Hematopoietic multipotent progenitor cell treated with erythropoietin and hydrocortisone succinate and interleukin-3 and kit ligand, for 15 days (in vitro differentiated cells): ENCODE results near the gene RTF1.

Source experiments
- DNase-seq: peaks from one replicate; pipeline ENCODE4 v3.0.0-alpha.2; 2015; ENCODE audit warnings: low spot score

Gene RTF1

GRCh38 chr15:41506796-41507341 lies 90.0 kb downstream of the RTF1 start:
- no peak for DNase-seq

DNA sequence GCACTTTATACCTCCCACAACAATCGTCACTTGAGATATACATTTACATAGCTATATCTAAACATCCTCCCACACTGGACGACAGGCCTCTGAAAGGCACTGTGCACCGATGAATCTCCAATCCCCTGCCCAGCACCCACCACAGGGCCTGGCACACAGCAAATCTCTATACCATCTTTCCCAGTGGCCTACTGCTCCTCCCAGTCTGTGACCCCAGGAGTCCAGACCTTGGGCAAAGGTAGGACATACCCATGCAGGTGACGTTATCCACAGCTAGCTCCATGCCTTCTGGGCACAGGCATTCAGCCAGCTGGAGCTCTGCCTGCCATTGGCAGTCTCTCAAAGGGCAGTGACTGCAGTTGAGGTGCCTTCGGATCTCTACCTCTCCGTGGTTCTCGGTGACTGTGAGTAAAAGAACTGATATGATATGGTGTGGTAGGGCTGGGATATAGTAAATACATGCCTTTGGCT lies 91.0 kb downstream of the RTF1 start:
- no peak for DNase-seq

GRCh38 chr15:41510728-41511127 lies 93.8 kb downstream of the RTF1 start:
- DNase-seq = no peak

DNA sequence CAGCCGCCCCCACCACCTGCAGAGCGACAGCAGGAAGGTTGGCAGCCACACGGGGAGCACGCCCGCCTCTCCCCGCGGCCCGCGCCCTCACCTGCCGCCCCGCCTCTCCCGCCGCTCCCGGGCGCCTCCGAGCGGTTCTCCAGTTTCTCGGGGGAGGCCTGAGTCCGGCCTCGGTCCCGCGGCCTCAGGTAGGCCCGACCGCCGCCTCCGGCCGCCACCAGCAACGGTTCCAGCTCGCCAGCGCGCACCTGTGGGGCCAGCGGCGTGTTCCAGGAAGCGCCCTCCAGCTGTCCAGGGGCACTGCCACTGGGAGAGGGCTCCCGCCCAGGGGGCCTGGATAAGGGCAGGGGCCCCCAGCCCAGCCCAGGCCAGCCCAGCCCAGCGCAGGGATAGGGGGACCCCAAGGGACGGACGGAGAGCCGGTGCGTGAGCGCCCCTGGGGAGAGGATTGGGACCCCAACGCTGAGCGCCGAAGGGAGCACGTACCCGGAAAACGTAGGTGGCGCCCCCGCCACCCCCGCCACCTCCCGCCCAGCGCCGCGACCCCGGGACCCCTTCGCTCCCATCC lies 94.5 kb downstream of the RTF1 start:
- DNase-seq = no peak

DNA sequence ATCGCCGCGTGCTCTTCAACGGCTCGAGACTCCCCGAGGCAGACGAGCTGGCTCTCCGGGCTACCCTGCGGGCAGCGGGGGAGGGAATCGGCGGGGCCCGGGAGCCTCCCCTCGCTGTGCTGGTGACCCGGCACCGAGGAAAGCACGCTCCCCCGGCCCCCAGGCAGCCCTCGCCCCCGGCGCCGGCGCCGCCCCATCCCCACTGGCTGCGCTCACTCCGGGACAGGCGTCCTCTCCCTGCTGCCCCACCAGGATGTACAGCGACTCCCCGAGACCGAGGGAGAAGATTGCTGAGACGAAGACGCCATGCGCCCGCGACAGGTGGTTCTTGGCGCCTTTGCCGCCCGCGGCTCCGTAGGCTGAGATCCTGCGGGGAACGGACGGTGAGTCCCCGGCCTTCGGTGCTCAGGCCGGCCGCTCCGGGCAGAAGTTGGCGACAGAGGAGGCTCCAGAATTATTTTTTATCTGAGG lies 95.0 kb downstream of the RTF1 start:
- DNase-seq = no peak

DNA sequence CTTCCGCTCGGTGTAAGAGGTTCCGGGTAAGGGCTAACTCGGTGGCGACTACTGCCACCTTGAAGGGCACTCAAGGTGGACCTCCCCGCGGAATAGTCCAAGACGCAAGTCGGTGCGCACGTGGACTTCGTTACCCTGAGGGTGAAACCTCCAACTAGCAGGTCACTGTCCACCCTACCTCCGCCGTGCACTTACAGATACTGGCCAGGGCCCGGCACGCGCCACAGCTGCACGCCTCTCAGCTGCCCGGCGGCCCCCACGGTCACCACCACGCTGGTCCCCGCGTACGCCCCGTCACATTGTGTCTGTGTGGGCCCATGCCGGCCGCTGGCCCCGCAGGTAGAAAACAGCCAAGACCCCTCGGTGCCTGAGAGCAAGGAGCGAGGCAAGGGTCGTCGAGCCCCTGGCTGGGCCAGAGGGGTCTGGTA lies 95.6 kb downstream of the RTF1 start:
- no peak for DNase-seq

DNA sequence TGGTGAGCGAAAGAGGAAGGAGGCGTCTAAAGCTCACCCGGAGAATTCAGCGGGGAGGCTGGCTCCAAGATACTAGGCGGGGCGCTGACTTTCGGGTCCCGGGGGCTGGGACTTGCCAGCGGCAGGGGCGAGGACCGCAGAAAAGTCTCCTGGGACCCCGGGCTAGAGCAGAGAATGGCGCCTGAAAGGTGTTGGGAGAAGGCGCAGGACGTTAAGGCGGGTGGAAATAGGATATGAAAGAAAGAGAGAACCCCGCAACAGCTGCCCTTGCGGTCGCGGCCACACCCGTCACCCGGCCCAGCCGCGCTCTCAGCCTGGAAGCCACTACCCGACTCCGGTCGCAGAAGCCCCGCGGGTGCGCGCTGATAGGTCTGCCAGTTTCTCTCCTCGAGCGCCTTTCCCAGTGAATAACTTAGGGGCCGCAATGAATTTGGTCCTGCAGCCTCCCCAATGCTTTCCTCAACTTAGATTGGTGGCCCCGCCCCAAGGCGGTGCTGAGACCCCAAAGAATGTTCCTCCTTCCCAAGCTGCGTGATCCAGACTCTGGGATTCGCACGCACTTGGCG lies 96.1 kb downstream of the RTF1 start:
- no peak for DNase-seq

DNA sequence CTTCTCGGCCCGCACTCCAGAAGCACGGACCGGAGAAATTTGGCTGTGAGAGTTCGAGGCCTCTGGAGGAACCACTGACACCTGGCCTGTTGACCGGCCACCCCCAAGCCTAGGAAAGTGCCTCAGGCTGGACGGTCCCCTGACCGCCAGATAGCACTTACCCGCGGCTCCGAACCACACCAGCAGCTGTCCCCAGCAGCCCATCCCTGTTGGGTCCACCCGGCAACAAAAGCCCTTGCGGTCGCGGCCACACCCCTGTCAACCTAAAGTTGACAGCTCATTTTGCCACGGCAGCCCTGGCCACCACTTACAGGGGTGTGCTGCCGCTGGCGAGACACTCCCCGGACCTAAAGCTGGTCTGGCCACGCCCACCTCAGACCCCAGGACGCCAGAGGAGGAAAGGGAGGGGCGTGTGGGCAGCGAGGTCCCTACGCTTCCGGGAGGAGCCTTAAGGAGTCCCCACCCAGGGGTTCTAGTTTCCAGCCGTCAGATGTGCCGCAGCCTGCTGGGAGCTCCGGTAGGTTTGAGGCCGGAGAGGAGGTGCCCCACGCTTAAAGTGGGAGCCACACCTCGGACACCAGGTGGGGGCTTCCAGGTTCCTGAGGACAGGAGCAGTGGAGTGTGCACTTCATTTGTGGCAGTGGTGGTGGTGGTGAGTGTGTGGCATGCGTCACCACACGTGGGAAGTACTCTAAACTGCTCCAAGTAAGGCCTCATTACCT lies 96.8 kb downstream of the RTF1 start, which contains the start of gene LTK:
Gene LTK (minus strand): TSS at position 322 of the 722 bp plus-strand sequence. CDS start 118 bp downstream, at position 204.
- no peak for DNase-seq

- no peak for DNase-seq
These were observed 101.1 kb downstream of the RTF1 start for GRCh38 chr15:41517895-41518449.

- DNase-seq = no peak
These were observed 103.7 kb downstream of the RTF1 start for GRCh38 chr15:41520636-41521035.

DNA sequence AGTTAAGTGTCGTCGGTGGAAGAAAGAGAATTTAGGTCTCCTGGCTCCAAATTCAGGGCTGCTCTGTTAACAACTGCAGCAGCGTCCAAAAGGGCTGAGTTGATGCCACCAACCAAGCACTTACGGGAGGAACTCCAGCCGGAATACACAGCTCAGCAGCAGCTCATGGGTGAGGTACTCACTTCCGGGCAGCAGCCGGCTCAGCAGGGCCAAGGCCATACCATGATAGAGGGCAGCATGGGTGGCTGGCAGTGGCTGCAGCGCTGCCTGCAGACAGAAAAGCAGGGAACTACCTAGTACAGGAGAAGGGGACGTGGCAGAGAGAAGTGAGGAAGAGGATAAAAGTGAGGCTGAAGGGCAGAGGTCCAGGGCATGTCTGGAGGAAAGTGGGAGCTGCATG lies 104.7 kb downstream of the RTF1 start:
- DNase-seq = no peak

GRCh38 chr15:41523097-41523496 lies 106.2 kb downstream of the RTF1 start:
- DNase-seq = no peak

DNA sequence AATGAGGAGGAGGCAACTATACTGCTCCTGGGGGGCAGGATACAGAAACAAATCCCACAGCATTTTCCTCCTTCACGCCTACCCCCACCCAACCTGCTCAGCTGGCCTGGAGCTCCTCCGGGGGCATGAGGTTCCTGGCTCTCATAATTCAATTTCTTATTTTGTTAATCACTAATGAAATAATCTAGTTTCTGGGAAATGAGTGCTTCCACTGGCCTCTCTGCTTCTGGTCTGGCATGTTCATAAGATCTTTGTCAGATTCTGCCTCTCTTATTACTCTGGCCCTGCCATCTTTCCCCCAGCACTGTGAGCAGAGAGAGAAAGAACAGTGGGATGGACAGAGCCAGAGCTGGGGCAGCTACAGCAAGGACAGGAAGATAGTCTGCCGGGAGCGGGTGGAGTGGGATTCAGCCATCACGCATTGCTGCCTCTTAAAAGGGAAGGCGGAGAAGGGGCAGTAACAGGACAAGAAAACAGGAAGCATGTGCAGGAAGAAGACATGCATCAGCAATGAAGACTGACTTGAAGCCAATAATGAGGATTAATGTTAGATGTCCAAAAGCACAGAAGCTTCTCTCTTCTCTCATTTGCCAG lies 113.6 kb downstream of the RTF1 start:
- DNase-seq = no peak
